ENCODE results near the gene TUBA1C. TPM values are rescaled to one million over a fixed set of nuclear protein-coding genes. Genes with fewer than 3 reads are reported as not detected.

Gene TUBA1C
- total and polyA plus RNA-seq, 9 of the 15 experiments (the other 6 are each of a cell fraction or from before 2014, with no cell fraction given): 755 to 3,012 (median 914) TPM

GRCh38 chr12:49305762-49306510 is 41.1 kb downstream of the TUBA1C start (continued):
- TF ChIP-seq CTCFL (IDR thresholded peaks at IDR 0.05; ENCODE audit: borderline replicate concordance, insufficient read depth, low read depth, low read length, poor library complexity, severe bottlenecking): no peak
- TF ChIP-seq ZNF644 (tag; IDR thresholded peaks at IDR 0.05; ENCODE audit: low read depth): no peak
- no peak for TF ChIP-seq VEZF1 (CRISPR knock-in tag; IDR thresholded peaks at IDR 0.05)
- TF ChIP-seq PYGO2 (tag; IDR thresholded peaks at IDR 0.05): no peak
- TF ChIP-seq CREB3L1 (IDR thresholded peaks at IDR 0.05; ENCODE audit: borderline replicate concordance, low read depth): no peak
- TF ChIP-seq ZBTB26 (CRISPR knock-in tag; IDR thresholded peaks at IDR 0.05): no peak
- TF ChIP-seq BCL6 (CRISPR knock-in tag; IDR thresholded peaks at IDR 0.05): no peak
- no peak for TF ChIP-seq HDAC2 (IDR thresholded peaks at IDR 0.05)
- TF ChIP-seq NFYB (IDR thresholded peaks at IDR 0.05; ENCODE audit: extremely low read depth, insufficient read length): no peak
- no peak for TF ChIP-seq CHD4 (IDR thresholded peaks at IDR 0.05; ENCODE audit: insufficient read depth, insufficient replicate concordance, low read depth, low read length, poor library complexity, severe bottlenecking)
- TF ChIP-seq ZKSCAN8 (CRISPR knock-in tag; IDR thresholded peaks at IDR 0.05): no peak
- no peak for TF ChIP-seq ELK3 (CRISPR knock-in tag; IDR thresholded peaks at IDR 0.05)
- no peak for TF ChIP-seq HDAC8 (tag; IDR thresholded peaks at IDR 0.05)
- no peak for TF ChIP-seq NRF1 (conservative IDR thresholded peaks at IDR 0.05 in 1 of 2, IDR thresholded peaks at IDR 0.05 in 1 of 2)
- no peak for TF ChIP-seq POLR2G (IDR thresholded peaks at IDR 0.05; ENCODE audit: low read depth, low read length)
- no peak for TF ChIP-seq USF2 (CRISPR knock-in tag; IDR thresholded peaks at IDR 0.05)

All from K562 (cell line).